HEK293T (cell line): ENCODE data around the gene CRTAC1.

Source experiments
- ARNT ChIP-seq: fragments of 450-650 bp; IDR thresholded peaks from 2 replicates; pipeline ENCODE4 v1.6.1; 2017; ENCODE audit warnings: mild to moderate bottlenecking
- BHLHE40 ChIP-seq: fragments of 450-650 bp; IDR thresholded peaks from 2 replicates; pipeline ENCODE4 v1.6.1; 2016; ENCODE audit warnings: mild to moderate bottlenecking, moderate library complexity, borderline replicate concordance
- CTBP1 ChIP-seq: fragments of 450-650 bp; IDR thresholded peaks from 2 replicates; pipeline ENCODE4 v1.6.1; 2016; ENCODE audit warnings: borderline replicate concordance
- ELF4 ChIP-seq: fragments of 450-650 bp; IDR thresholded peaks from 2 replicates; pipeline ENCODE4 v1.6.1; 2017; ENCODE audit warnings: antibody characterized with exemption
- FOXA1 ChIP-seq: fragments of 450-650 bp; IDR thresholded peaks from 2 replicates; pipeline ENCODE4 v1.6.1; 2016; ENCODE audit warnings: mild to moderate bottlenecking
- FOXK2 ChIP-seq: fragments of 450-650 bp; IDR thresholded peaks from 2 replicates; pipeline ENCODE4 v1.6.1; 2016; ENCODE audit warnings: mild to moderate bottlenecking
- FOXM1 ChIP-seq: fragments of 450-650 bp; IDR thresholded peaks from 2 replicates; pipeline ENCODE4 v1.6.1; 2017; ENCODE audit warnings: mild to moderate bottlenecking, borderline replicate concordance
- HDGF ChIP-seq: fragments of 450-650 bp; IDR thresholded peaks from 2 replicates; pipeline ENCODE4 v1.6.1; 2017; ENCODE audit warnings: antibody characterized with exemption, borderline replicate concordance
- L3MBTL2 ChIP-seq: fragments of 450-650 bp; conservative IDR thresholded peaks from 2 replicates; pipeline ENCODE4 v1.6.1; 2016; ENCODE audit warnings: mild to moderate bottlenecking
- LEF1 ChIP-seq: fragments of 450-650 bp; IDR thresholded peaks from 2 replicates; pipeline ENCODE4 v1.6.1; 2017; ENCODE audit warnings: mild to moderate bottlenecking, borderline replicate concordance
- SP1 ChIP-seq: fragments of 450-650 bp; IDR thresholded peaks from 2 replicates; pipeline ENCODE4 v1.6.1; 2017
- SUZ12 ChIP-seq: fragments of 450-650 bp; IDR thresholded peaks from 2 replicates; pipeline ENCODE4 v1.6.1; 2016; ENCODE audit warnings: mild to moderate bottlenecking
- TARDBP ChIP-seq: fragments of 450-650 bp; IDR thresholded peaks from 2 replicates; pipeline ENCODE4 v1.6.1; 2016
- ZNF384 ChIP-seq: fragments of 450-650 bp; IDR thresholded peaks from 2 replicates; pipeline ENCODE4 v1.6.1; 2016

DNA sequence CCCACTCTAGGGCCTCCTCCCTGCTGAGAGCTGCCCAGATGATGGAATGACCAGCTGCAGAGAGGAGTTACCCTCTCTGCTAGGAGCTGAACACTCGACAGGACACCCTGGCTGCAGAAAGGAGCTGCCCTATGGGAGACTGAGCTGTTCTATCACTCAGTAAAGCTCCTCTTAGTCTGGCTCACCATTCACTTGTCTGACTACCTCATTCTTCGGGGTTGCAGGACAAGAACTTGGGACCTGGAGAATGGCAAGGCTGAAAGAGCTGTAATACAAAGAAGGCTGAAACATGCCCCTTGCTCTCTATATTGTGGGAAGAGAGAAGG, 30.5 kb downstream of the CRTAC1 start:
- TF ChIP-seq SP1, result no peak
- no peak for TF ChIP-seq CTBP1
- no peak for TF ChIP-seq BHLHE40
- no peak for TF ChIP-seq ELF4
- TF ChIP-seq HDGF, result no peak
- no peak for TF ChIP-seq SUZ12
- TF ChIP-seq L3MBTL2, result no peak
- no peak for TF ChIP-seq FOXA1
- no peak for TF ChIP-seq TARDBP
- TF ChIP-seq ZNF384, result no peak
- TF ChIP-seq ARNT, result no peak
- TF ChIP-seq FOXK2, result no peak
- no peak for TF ChIP-seq FOXM1
- no peak for TF ChIP-seq LEF1
